Neural progenitor cell (in vitro differentiated cells): Measurements from ENCODE around the gene PERM1. TPM values are rescaled to one million over a fixed set of nuclear protein-coding genes. Genes with fewer than 3 reads are reported as not detected.

Experiments
- DNase-seq: peaks from one replicate; pipeline ENCODE4 v3.0.0-alpha.2; 2016; ENCODE audit warnings: low spot score
- H2AFZ ChIP-seq: fragments of 200-600 bp; sonication (generic); replicated peaks from 2 replicates; pipeline ENCODE4 v1.6.1; 2016; ENCODE audit warnings: antibody characterized with exemption
- H3F3A ChIP-seq: fragments of 200-600 bp; sonication (generic); 2 replicates; pipeline ENCODE4 v1.6.1; 2016; ENCODE audit warnings: antibody characterized with exemption, low read depth
- H3K27ac ChIP-seq: fragments of 200-600 bp; sonication (generic); 2 replicates; pipeline ENCODE4 v1.5.1; 2016; ENCODE audit warnings: mild to moderate bottlenecking
- H3K27me3 ChIP-seq: fragments of 200-600 bp; sonication (generic); 2 replicates; pipeline ENCODE4 v1.6.1; 2016; ENCODE audit warnings: mild to moderate bottlenecking, moderate library complexity
- H3K36me3 ChIP-seq: fragments of 200-600 bp; sonication (generic); 2 replicates; pipeline ENCODE4 v1.5.1; 2016
- H3K4me1 ChIP-seq: fragments of 200-600 bp; sonication (generic); 2 replicates; pipeline ENCODE4 v1.6.1; 2016; ENCODE audit warnings: mixed run types
- H3K4me2 ChIP-seq: fragments of 200-600 bp; sonication (generic); 2 replicates; pipeline ENCODE4 v1.6.1; 2016
- H3K4me3 ChIP-seq: fragments of 200-600 bp; sonication (generic); 2 replicates; pipeline ENCODE4 v1.5.1; 2016
- H3K79me2 ChIP-seq: fragments of 200-600 bp; sonication (generic); 2 replicates; pipeline ENCODE4 v1.6.1; 2016; ENCODE audit warnings: low read depth
- H3K9ac ChIP-seq: fragments of 200-600 bp; sonication (generic); 2 replicates; pipeline ENCODE4 v1.6.1; 2016
- H3K9me3 ChIP-seq: fragments of 200-600 bp; sonication (generic); 2 replicates; pipeline ENCODE4 v1.5.1; 2016; ENCODE audit warnings: low read depth
- H4K20me1 ChIP-seq: fragments of 200-600 bp; sonication (generic); 2 replicates; pipeline ENCODE4 v1.6.1; 2016; ENCODE audit warnings: low read depth
- H3K27ac Mint-ChIP-seq: 3 replicates; pipeline ENCODE4 v1.8.0; 2021; ENCODE audit warnings: mixed read lengths
- H3K27me3 Mint-ChIP-seq: 2 replicates; pipeline ENCODE4 v1.8.0; 2022; ENCODE audit warnings: low read depth, mild to moderate bottlenecking, inconsistent platforms, moderate library complexity, mixed read lengths; ENCODE audit not compliant: insufficient read depth
- H3K36me3 Mint-ChIP-seq: 3 replicates; pipeline ENCODE4 v1.8.0; 2021; ENCODE audit warnings: mixed read lengths
- H3K4me1 Mint-ChIP-seq: 3 replicates; pipeline ENCODE4 v1.8.0; 2021; ENCODE audit warnings: mixed read lengths
- H3K4me3 Mint-ChIP-seq: 3 replicates; pipeline ENCODE4 v1.8.0; 2021; ENCODE audit warnings: mild to moderate bottlenecking, moderate library complexity, mixed read lengths
- H3K9me3 Mint-ChIP-seq: 3 replicates; pipeline ENCODE4 v1.8.0; 2020; ENCODE audit warnings: mixed read lengths
- CTCF ChIP-seq: fragments of 200-600 bp; sonication (generic); IDR thresholded peaks from 2 replicates; pipeline ENCODE4 v1.5.1; 2017; ENCODE audit warnings: antibody characterized with exemption, mild to moderate bottlenecking
- EZH2 ChIP-seq: fragments of 200-600 bp; sonication (generic); IDR thresholded peaks from 2 replicates; pipeline ENCODE4 v1.6.1; 2017; ENCODE audit warnings: antibody characterized with exemption, mild to moderate bottlenecking, moderate library complexity
- EZH2phosphoT487 ChIP-seq: fragments of 200-600 bp; sonication (generic); IDR thresholded peaks from 2 replicates; pipeline ENCODE4 v1.6.1; 2017; ENCODE audit warnings: antibody characterized with exemption
- total RNA-seq: library from RNA; depleted of rRNA; stranded (reverse); fragments of >200 nt; gene quantifications from 2 replicates; pipeline ENCODE4 v1.2.3, GENCODE V29; 2015; ENCODE audit warnings: low replicate concordance

The PERM1 gene
- total RNA-seq, 1 donor from 2014 or later = not detected

- Mint-ChIP-seq H3K27me3 (peaks cover 22% of the 10 kb centered on the region), H3K27ac (no peak overlapping the region), H3K36me3 (peaks cover 1% of the 10 kb centered on the region)
These were observed 3.2 kb upstream of the PERM1 start for GRCh38 chr1:985126-985525.

GRCh38 chr1:984476-984814 lies 2.6 kb upstream of the PERM1 start:
- Histone ChIP-seq H3K9ac (no peak overlapping the region), H3K27ac (no peak overlapping the region), H3K36me3 (no peaks in the 10 kb centered on the region), H3F3A (no peaks in the 10 kb centered on the region), H3K4me3 (no peak overlapping the region), H3K4me1 (no peaks in the 10 kb centered on the region), H2AFZ (no peak overlapping the region), H3K79me2 (no peaks in the 10 kb centered on the region), H4K20me1 (no peaks in the 10 kb centered on the region), H3K4me2 (peak overlapping the region; percentile 67), H3K27me3 (peaks cover 92% of the 10 kb centered on the region), H3K9me3 (no peaks in the 10 kb centered on the region)
- TF ChIP-seq EZH2phosphoT487 (no peak), EZH2 (no peak), CTCF (peak; percentile 3)
- peaks cover 1% of the 10 kb centered on the region for H3K36me3 Mint-ChIP-seq
- H3K4me1 Mint-ChIP-seq = peaks cover 7% of the 10 kb centered on the region
- H3K27me3 Mint-ChIP-seq = peaks cover 19% of the 10 kb centered on the region
- no peak overlapping the region for H3K4me3 Mint-ChIP-seq
- no peak for DNase-seq
- no peak overlapping the region for H3K27ac Mint-ChIP-seq
- H3K9me3 Mint-ChIP-seq = peaks cover 12% of the 10 kb centered on the region

More at GRCh38 chr1:985126-985525, 3.2 kb upstream of the PERM1 start:
- peak overlapping the region; percentile 7 for H3K4me3 Mint-ChIP-seq
- Histone ChIP-seq H3K4me3 (no peak overlapping the region), H2AFZ (no peak overlapping the region), H3K9ac (no peak overlapping the region), H3K4me1 (no peaks in the 10 kb centered on the region), H3K9me3 (no peaks in the 10 kb centered on the region), H3K79me2 (no peaks in the 10 kb centered on the region), H3K27ac (no peak overlapping the region), H3F3A (no peaks in the 10 kb centered on the region), H3K4me2 (no peak overlapping the region), H4K20me1 (no peaks in the 10 kb centered on the region), H3K36me3 (no peaks in the 10 kb centered on the region), H3K27me3 (peaks cover 98% of the 10 kb centered on the region)
- TF ChIP-seq CTCF = no peak
- TF ChIP-seq EZH2 = no peak
- no peak for TF ChIP-seq EZH2phosphoT487
- H3K4me1 Mint-ChIP-seq = peaks cover 7% of the 10 kb centered on the region
- peaks cover 16% of the 10 kb centered on the region for H3K9me3 Mint-ChIP-seq
- no peak for DNase-seq

- H3K4me1 ChIP-seq = no peaks in the 10 kb centered on the region
- no peak overlapping the region for H3K27ac ChIP-seq
- H3F3A ChIP-seq = no peaks in the 10 kb centered on the region
- no peaks in the 10 kb centered on the region for H3K79me2 ChIP-seq
- no peak overlapping the region for H3K9ac ChIP-seq
- H3K27me3 Mint-ChIP-seq = peaks cover 18% of the 10 kb centered on the region
- TF ChIP-seq EZH2 = no peak
- TF ChIP-seq CTCF = peak; percentile 89
- no peak for TF ChIP-seq EZH2phosphoT487
- no peaks in the 10 kb centered on the region for H3K9me3 ChIP-seq
- H3K36me3 Mint-ChIP-seq = peaks cover 1% of the 10 kb centered on the region
- H3K4me3 ChIP-seq = no peak overlapping the region
- no peaks in the 10 kb centered on the region for H3K36me3 ChIP-seq
- peak; percentile 72 for DNase-seq
- peaks cover 7% of the 10 kb centered on the region for H3K9me3 Mint-ChIP-seq
- H3K27ac Mint-ChIP-seq = no peak overlapping the region
- H3K4me3 Mint-ChIP-seq = no peak overlapping the region
- peaks cover 87% of the 10 kb centered on the region for H3K27me3 ChIP-seq
- peak overlapping the region; percentile 67 for H3K4me2 ChIP-seq
- no peak overlapping the region for H2AFZ ChIP-seq
- peaks cover 7% of the 10 kb centered on the region for H3K4me1 Mint-ChIP-seq
- no peaks in the 10 kb centered on the region for H4K20me1 ChIP-seq
These were observed 2.0 kb upstream of the PERM1 start for GRCh38 chr1:983798-984475.
